ENCODE results near the gene SLMAP. TPM values are rescaled to one million over a fixed set of nuclear protein-coding genes. Genes with fewer than 3 reads are reported as not detected.

Gene SLMAP
- total and polyA plus RNA-seq, 2 of the 13 experiments (the other 11 are each of a cell fraction or from before 2014, with no cell fraction given) = 24.0 to 48.3 TPM

GRCh38 chr3:57948080-57948671, 192.1 kb downstream of the SLMAP start (continued):
- no peak for TF ChIP-seq AKNA (CRISPR knock-in tag; IDR thresholded peaks at IDR 0.05; ENCODE audit: borderline replicate concordance)
- TF ChIP-seq ZNF546 (CRISPR knock-in tag; conservative IDR thresholded peaks at IDR 0.05) = no peak
- no peak for TF ChIP-seq ZNF609 (CRISPR knock-in tag; IDR thresholded peaks at IDR 0.05; ENCODE audit: borderline replicate concordance)
- no peak for TF ChIP-seq ZMAT3 (CRISPR knock-in tag; conservative IDR thresholded peaks at IDR 0.05)
- TF ChIP-seq FOXM1 (CRISPR knock-in tag; IDR thresholded peaks at IDR 0.05) = no peak
- TF ChIP-seq ZFP36 (IDR thresholded peaks at IDR 0.05; ENCODE audit: borderline replicate concordance, low read depth, low read length, partially characterized antibody) = no peak
- TF ChIP-seq SAFB2 (CRISPR knock-in tag; IDR thresholded peaks at IDR 0.05; ENCODE audit: borderline replicate concordance, low read depth) = no peak
- TF ChIP-seq HCFC1 (IDR thresholded peaks at IDR 0.05; ENCODE audit: low read depth, low read length) = no peak
- TF ChIP-seq, protein P1, sequence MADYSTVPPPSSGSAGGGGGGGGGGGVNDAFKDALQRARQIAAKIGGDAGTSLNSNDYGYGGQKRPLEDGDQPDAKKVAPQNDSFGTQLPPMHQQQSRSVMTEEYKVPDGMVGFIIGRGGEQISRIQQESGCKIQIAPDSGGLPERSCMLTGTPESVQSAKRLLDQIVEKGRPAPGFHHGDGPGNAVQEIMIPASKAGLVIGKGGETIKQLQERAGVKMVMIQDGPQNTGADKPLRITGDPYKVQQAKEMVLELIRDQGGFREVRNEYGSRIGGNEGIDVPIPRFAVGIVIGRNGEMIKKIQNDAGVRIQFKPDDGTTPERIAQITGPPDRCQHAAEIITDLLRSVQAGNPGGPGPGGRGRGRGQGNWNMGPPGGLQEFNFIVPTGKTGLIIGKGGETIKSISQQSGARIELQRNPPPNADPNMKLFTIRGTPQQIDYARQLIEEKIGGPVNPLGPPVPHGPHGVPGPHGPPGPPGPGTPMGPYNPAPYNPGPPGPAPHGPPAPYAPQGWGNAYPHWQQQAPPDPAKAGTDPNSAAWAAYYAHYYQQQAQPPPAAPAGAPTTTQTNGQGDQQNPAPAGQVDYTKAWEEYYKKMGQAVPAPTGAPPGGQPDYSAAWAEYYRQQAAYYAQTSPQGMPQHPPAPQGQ (CRISPR knock-in tag; IDR thresholded peaks at IDR 0.05; ENCODE audit: borderline replicate concordance) = no peak
- no peak for TF ChIP-seq TOPORS (CRISPR knock-in tag; IDR thresholded peaks at IDR 0.05)
- TF ChIP-seq NFE2L1 (CRISPR knock-in tag; IDR thresholded peaks at IDR 0.05; ENCODE audit: borderline replicate concordance) = no peak
- TF ChIP-seq, protein P2, sequence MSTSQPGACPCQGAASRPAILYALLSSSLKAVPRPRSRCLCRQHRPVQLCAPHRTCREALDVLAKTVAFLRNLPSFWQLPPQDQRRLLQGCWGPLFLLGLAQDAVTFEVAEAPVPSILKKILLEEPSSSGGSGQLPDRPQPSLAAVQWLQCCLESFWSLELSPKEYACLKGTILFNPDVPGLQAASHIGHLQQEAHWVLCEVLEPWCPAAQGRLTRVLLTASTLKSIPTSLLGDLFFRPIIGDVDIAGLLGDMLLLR (CRISPR knock-in tag; IDR thresholded peaks at IDR 0.05) = no peak
- TF ChIP-seq, protein P3, sequence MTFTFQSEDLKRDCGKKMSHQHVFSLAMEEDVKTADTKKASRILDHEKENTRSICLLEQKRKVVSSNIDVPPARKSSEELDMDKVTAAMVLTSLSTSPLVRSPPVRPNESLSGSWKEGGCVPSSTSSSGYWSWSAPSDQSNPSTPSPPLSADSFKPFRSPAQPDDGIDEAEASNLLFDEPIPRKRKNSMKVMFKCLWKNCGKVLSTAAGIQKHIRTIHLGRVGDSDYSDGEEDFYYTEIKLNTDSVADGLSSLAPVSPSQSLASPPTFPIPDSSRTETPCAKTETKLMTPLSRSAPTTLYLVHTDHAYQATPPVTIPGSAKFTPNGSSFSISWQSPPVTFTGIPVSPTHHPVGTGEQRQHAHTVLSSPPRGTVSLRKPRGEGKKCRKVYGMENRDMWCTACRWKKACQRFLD (CRISPR knock-in tag; IDR thresholded peaks at IDR 0.05; ENCODE audit: borderline replicate concordance) = no peak
- TF ChIP-seq RFXANK (CRISPR knock-in tag; IDR thresholded peaks at IDR 0.05) = no peak
- TF ChIP-seq KLF16 (CRISPR knock-in tag; IDR thresholded peaks at IDR 0.05) = no peak
- TF ChIP-seq ZKSCAN5 (CRISPR knock-in tag; IDR thresholded peaks at IDR 0.05) = no peak
